OCI-LY3 (cell line): ENCODE results near the gene RNF17.

Experiments used
- CTCF ChIP-seq: fragments of 200-600, 300-600 bp; sonication (generic); IDR thresholded peaks from 2 replicates; pipeline ENCODE4 v1.5.1; 2014; ENCODE audit warnings: antibody characterized with exemption, low read length, low read depth
- EZH2phosphoT487 ChIP-seq: fragments of 200-600 bp; shearing (Covaris generic); IDR thresholded peaks from 2 replicates; pipeline ENCODE4 v1.6.1; 2018; ENCODE audit warnings: antibody characterized with exemption, mixed run types, low read depth

GRCh38 chr13:24718192-24718965 is 45.6 kb upstream of the RNF17 start:
- no peak for TF ChIP-seq CTCF
- TF ChIP-seq EZH2phosphoT487 = no peak
